Keratinocyte (primary cell): ENCODE data around the gene ZNF362.

Source experiments
- EZH2 ChIP-seq: IDR thresholded peaks from one replicate; pipeline ENCODE4 v1.6.1; 2012; ENCODE audit warnings: inconsistent platforms, mild to moderate bottlenecking, low read length, moderate library complexity
- TF ChIP-seq, protein P1 (sequence below), 3 experiments: IDR thresholded peaks in 1 of 3; conservative IDR thresholded peaks in 1 of 3; optimal IDR thresholded peaks in 1 of 3; 2 replicates in 2 of 3; 3 replicates in 1 of 3; pipeline versions ENCODE3 to v1.5.1; 2011; ENCODE audit warnings: low read length in 3 of 3, mild to moderate bottlenecking in 3 of 3, moderate library complexity in 2 of 3, control low read depth in 1 of 3, inconsistent platforms in 1 of 3; ENCODE audit not compliant: insufficient read depth in 2 of 3; ENCODE audit errors: extremely low read depth in 1 of 3

- TF ChIP-seq, protein P1, sequence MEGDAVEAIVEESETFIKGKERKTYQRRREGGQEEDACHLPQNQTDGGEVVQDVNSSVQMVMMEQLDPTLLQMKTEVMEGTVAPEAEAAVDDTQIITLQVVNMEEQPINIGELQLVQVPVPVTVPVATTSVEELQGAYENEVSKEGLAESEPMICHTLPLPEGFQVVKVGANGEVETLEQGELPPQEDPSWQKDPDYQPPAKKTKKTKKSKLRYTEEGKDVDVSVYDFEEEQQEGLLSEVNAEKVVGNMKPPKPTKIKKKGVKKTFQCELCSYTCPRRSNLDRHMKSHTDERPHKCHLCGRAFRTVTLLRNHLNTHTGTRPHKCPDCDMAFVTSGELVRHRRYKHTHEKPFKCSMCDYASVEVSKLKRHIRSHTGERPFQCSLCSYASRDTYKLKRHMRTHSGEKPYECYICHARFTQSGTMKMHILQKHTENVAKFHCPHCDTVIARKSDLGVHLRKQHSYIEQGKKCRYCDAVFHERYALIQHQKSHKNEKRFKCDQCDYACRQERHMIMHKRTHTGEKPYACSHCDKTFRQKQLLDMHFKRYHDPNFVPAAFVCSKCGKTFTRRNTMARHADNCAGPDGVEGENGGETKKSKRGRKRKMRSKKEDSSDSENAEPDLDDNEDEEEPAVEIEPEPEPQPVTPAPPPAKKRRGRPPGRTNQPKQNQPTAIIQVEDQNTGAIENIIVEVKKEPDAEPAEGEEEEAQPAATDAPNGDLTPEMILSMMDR (optimal IDR thresholded peaks at IDR 0.05 in 1 of 3, IDR thresholded peaks at IDR 0.05 in 1 of 3, conservative IDR thresholded peaks at IDR 0.05 in 1 of 3; ENCODE audit: extremely low read depth in 1 of 3, insufficient read depth in 2 of 3, low read length in 3 of 3), result no peak
- TF ChIP-seq EZH2, result no peak
Observed at GRCh38 chr1:33324677-33325575, 68.6 kb downstream of the ZNF362 start.
